Measurements from ENCODE around the gene EYA4. TPM values are rescaled to one million over a fixed set of nuclear protein-coding genes. Genes with fewer than 3 reads are reported as not detected.

EYA4 gene
- total RNA-seq, 1 donor from 2014 or later = 1.6 TPM

GRCh38 chr6:133348846-133349245 is 107.7 kb downstream of the EYA4 start:
- TF ChIP-seq, protein P1, sequence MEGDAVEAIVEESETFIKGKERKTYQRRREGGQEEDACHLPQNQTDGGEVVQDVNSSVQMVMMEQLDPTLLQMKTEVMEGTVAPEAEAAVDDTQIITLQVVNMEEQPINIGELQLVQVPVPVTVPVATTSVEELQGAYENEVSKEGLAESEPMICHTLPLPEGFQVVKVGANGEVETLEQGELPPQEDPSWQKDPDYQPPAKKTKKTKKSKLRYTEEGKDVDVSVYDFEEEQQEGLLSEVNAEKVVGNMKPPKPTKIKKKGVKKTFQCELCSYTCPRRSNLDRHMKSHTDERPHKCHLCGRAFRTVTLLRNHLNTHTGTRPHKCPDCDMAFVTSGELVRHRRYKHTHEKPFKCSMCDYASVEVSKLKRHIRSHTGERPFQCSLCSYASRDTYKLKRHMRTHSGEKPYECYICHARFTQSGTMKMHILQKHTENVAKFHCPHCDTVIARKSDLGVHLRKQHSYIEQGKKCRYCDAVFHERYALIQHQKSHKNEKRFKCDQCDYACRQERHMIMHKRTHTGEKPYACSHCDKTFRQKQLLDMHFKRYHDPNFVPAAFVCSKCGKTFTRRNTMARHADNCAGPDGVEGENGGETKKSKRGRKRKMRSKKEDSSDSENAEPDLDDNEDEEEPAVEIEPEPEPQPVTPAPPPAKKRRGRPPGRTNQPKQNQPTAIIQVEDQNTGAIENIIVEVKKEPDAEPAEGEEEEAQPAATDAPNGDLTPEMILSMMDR (IDR thresholded peaks at IDR 0.05; ENCODE audit: insufficient read depth, low read depth, low read length) = no peak
- TF ChIP-seq EZH2 (IDR thresholded peaks at IDR 0.05; ENCODE audit: insufficient read depth, low read length) = no peak

GRCh38 chr6:133350928-133351327 is 109.8 kb downstream of the EYA4 start:
- Histone ChIP-seq H3K9ac (ENCODE audit: low read length) (no peak overlapping the region), H3K27ac (ENCODE audit: low read depth, low read length) (no peak overlapping the region), H3K79me2 (ENCODE audit: insufficient read depth, low read length) (no peaks in the 10 kb centered on the region), H3K36me3 (ENCODE audit: insufficient read depth, low read length) (no peaks in the 10 kb centered on the region), H3K4me3 (ENCODE audit: insufficient read depth, low read depth, low read length) (no peak overlapping the region), H2AFZ (ENCODE audit: low read depth, low read length) (no peak overlapping the region), H3K4me1 (ENCODE audit: insufficient read depth, low read length) (no peaks in the 10 kb centered on the region), H3K27me3 (ENCODE audit: insufficient read depth, low read length) (no peaks in the 10 kb centered on the region), H3K4me2 (ENCODE audit: low read length) (no peak overlapping the region), H4K20me1 (ENCODE audit: insufficient read depth, low read length) (no peaks in the 10 kb centered on the region), H3K9me3 (ENCODE audit: insufficient read depth, low read depth, low read length) (no peaks in the 10 kb centered on the region)
- H3K4me3 Mint-ChIP-seq (ENCODE audit: unreplicated experiment) = no peak overlapping the region
- H3K36me3 Mint-ChIP-seq (ENCODE audit: low read depth, unreplicated experiment) = no peaks in the 10 kb centered on the region
- FAIRE-seq (no peak), DNase-seq (ENCODE audit: low read depth) (no peak)
- no peaks in the 10 kb centered on the region for H3K27me3 Mint-ChIP-seq (ENCODE audit: low read depth, unreplicated experiment)
- TF ChIP-seq EZH2 (IDR thresholded peaks at IDR 0.05; ENCODE audit: insufficient read depth, low read length) = no peak
- TF ChIP-seq, protein P1 (IDR thresholded peaks at IDR 0.05; ENCODE audit: insufficient read depth, low read depth, low read length) = no peak
- no peaks in the 10 kb centered on the region for H3K9me3 Mint-ChIP-seq (ENCODE audit: unreplicated experiment)
- no peaks in the 10 kb centered on the region for H3K4me1 Mint-ChIP-seq (ENCODE audit: low read depth, unreplicated experiment)
- no peak overlapping the region for H3K27ac Mint-ChIP-seq (ENCODE audit: unreplicated experiment)

More at GRCh38 chr6:133348846-133349245, 107.7 kb downstream of the EYA4 start:
- H3K4me1 Mint-ChIP-seq (ENCODE audit: low read depth, unreplicated experiment) = no peaks in the 10 kb centered on the region
- Histone ChIP-seq H3K79me2 (ENCODE audit: insufficient read depth, low read length) (no peaks in the 10 kb centered on the region), H2AFZ (ENCODE audit: low read depth, low read length) (no peak overlapping the region), H3K27ac (ENCODE audit: low read depth, low read length) (no peak overlapping the region), H3K36me3 (ENCODE audit: insufficient read depth, low read length) (no peaks in the 10 kb centered on the region), H3K27me3 (ENCODE audit: insufficient read depth, low read length) (no peaks in the 10 kb centered on the region), H3K9ac (ENCODE audit: low read length) (no peak overlapping the region), H3K4me2 (ENCODE audit: low read length) (no peak overlapping the region), H3K4me1 (ENCODE audit: insufficient read depth, low read length) (no peaks in the 10 kb centered on the region), H4K20me1 (ENCODE audit: insufficient read depth, low read length) (no peaks in the 10 kb centered on the region), H3K9me3 (ENCODE audit: insufficient read depth, low read depth, low read length) (no peaks in the 10 kb centered on the region), H3K4me3 (ENCODE audit: insufficient read depth, low read depth, low read length) (no peak overlapping the region)
- H3K9me3 Mint-ChIP-seq (ENCODE audit: unreplicated experiment) = no peaks in the 10 kb centered on the region
- H3K36me3 Mint-ChIP-seq (ENCODE audit: low read depth, unreplicated experiment) = no peaks in the 10 kb centered on the region
- DNase-seq (ENCODE audit: low read depth) (no peak), FAIRE-seq (no peak)
- H3K27me3 Mint-ChIP-seq (ENCODE audit: low read depth, unreplicated experiment) = no peaks in the 10 kb centered on the region
- no peak overlapping the region for H3K27ac Mint-ChIP-seq (ENCODE audit: unreplicated experiment)
- H3K4me3 Mint-ChIP-seq (ENCODE audit: unreplicated experiment) = no peak overlapping the region

- DNase-seq (ENCODE audit: low read depth) (no peak), FAIRE-seq (no peak)
- Histone ChIP-seq H2AFZ (ENCODE audit: low read depth, low read length) (no peak overlapping the region), H3K4me1 (ENCODE audit: insufficient read depth, low read length) (no peaks in the 10 kb centered on the region), H3K79me2 (ENCODE audit: insufficient read depth, low read length) (no peaks in the 10 kb centered on the region), H4K20me1 (ENCODE audit: insufficient read depth, low read length) (no peaks in the 10 kb centered on the region), H3K4me2 (ENCODE audit: low read length) (no peak overlapping the region), H3K4me3 (ENCODE audit: insufficient read depth, low read depth, low read length) (no peak overlapping the region), H3K9ac (ENCODE audit: low read length) (no peak overlapping the region), H3K27me3 (ENCODE audit: insufficient read depth, low read length) (no peaks in the 10 kb centered on the region), H3K36me3 (ENCODE audit: insufficient read depth, low read length) (no peaks in the 10 kb centered on the region), H3K9me3 (ENCODE audit: insufficient read depth, low read depth, low read length) (no peaks in the 10 kb centered on the region), H3K27ac (ENCODE audit: low read depth, low read length) (no peak overlapping the region)
- Mint-ChIP-seq H3K27me3 (ENCODE audit: low read depth, unreplicated experiment) (no peaks in the 10 kb centered on the region), H3K9me3 (ENCODE audit: unreplicated experiment) (no peaks in the 10 kb centered on the region), H3K4me1 (ENCODE audit: low read depth, unreplicated experiment) (no peaks in the 10 kb centered on the region), H3K27ac (ENCODE audit: unreplicated experiment) (no peak overlapping the region), H3K36me3 (ENCODE audit: low read depth, unreplicated experiment) (no peaks in the 10 kb centered on the region), H3K4me3 (ENCODE audit: unreplicated experiment) (no peak overlapping the region)
- TF ChIP-seq EZH2 (IDR thresholded peaks at IDR 0.05; ENCODE audit: insufficient read depth, low read length) = no peak
- TF ChIP-seq, protein P1 (IDR thresholded peaks at IDR 0.05; ENCODE audit: insufficient read depth, low read depth, low read length) = no peak
Measured at GRCh38 chr6:133352046-133352445, 110.9 kb downstream of the EYA4 start.
